Left hindlimb (tissue), 1 donor: ENCODE data around the gene ZRSR2.

Experiments
- DNase-seq: peaks from one replicate; pipeline ENCODE4 v3.0.0-alpha.2; 2018

The ZRSR2 gene

GRCh38 chrX:15853586-15854079 lies 63.3 kb downstream of the ZRSR2 start:
- no peak for DNase-seq

DNA sequence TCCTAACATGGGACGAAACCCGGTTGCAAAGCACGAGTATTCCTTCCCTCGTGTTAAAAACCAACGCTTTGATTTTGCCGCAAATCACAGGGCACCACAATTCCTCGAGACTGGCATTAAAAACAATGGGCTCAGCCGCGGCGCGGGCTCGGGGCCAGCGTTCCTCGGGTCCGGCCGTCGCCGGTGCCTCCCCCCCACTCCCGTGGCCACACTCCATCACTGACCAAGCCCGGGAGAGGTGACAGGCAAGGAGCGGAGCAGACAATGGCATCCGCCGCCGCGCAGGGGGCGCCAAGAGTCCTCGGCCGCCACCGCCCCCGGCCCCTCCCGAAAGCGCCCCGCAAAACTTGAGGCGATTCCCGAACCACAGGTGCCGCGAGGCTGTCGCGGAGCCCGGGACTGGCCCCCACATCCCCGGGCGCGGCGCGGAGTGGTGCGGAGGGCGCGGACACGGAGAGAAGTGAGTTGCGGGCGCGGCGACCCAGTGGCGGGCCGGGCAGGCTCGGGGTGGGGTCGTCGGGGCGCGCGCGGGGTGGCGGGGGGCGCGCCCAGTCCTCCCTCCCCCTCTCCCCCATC lies 63.9 kb downstream of the ZRSR2 start:
- peak; percentile 59 for DNase-seq

DNA sequence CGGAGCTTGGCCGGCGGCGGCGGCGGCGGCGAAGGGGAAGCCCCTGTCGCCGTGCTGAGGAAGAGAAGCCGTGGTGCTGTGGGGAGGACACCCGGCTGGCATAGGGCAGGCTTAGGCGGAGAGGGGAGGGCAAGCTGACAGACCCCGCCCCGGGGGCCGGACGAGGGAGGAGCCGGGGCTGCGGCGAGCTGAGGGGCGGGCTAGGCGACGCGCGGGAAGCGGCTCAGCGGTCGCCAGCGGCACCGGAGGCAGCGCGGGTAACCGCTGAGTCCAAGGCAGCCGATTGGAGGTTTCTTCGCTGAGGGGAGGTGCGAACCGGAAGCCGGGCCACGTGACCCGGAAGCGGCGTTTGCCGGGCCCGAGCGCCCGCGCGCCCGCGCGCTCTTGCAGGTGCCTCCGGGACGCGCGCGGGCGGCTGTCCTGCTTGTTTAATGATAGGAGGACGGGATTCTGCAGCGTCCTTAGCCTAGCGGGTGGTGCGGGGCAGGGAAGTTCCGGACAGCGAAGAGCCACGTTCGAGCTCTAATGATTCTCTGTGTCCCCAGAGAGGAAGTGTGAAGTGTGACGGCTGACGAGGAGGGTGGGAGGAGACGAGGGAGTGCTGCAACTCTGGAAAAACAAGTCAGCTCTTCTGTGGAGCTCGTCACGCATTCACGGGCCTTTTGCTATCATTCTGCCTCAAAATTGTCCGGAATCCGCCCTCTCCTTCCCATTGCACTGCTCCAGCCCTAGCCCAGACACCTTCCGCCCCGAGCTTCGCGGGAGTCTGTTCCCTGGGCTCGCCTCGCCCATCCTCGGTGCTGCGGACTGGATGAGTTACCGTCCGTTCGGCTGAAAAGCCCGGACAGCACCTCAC lies 64.7 kb downstream of the ZRSR2 start, which contains the start of gene AP1S2:
TSS of gene AP1S2 (minus strand) at position 102 of the 856 bp plus-strand sequence. CDS start 2,289 bp downstream, outside the sequence.
- peak; percentile 94 for DNase-seq

DNA sequence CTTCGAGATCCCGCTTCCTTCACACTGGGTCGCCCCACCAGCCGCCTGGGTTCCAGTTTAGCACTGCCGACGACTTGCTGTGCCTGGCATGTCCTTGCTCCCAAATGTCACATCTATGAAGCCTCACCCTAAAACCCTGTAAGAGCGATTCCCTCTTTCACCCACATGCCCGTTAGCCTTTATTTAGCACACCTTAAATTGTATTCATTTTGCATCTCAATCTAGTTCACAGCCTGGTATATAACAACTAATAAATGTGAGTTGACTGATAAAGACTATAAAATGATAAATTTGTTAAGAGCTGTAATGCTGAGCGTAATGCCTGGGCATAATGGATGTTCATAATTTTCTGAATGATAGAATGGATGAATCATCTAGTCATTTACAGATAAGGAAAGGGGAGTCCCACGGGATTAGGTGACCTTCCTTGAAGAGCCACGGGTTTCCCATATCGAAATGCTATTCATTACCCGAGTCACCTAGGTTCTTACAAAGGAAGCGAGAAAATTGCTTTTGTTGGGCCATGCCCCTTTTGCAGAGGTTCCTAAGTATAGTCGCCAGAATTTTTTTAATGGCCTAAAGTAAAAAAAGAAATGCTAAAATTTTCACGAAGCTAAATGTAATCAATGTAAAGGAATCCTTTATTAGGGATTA lies 65.4 kb downstream of the ZRSR2 start:
- DNase-seq = no peak

GRCh38 chrX:15856222-15856587 lies 65.9 kb downstream of the ZRSR2 start:
- DNase-seq = no peak

- no peak for DNase-seq
These were observed 66.4 kb downstream of the ZRSR2 start for GRCh38 chrX:15856636-15857035.

DNA sequence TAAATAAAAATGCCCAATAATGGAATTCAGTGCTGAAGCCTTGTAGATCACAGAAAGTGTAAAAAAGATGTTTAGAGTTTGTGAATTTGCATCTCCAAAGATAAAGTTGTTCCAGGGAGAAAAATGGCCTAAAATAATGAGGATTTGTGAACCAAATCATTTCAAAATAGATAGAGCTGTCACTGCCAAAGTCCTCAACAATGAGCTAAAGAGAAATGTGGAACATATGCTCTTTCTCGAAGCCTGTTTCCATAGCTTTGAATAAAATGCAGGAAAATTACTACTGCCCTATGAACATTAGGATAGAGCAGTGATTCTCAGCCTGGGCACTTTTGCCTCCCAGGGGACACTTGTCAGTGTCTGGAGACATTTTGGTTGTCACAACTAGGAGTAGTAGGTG lies 67.8 kb downstream of the ZRSR2 start:
- DNase-seq = no peak

DNA sequence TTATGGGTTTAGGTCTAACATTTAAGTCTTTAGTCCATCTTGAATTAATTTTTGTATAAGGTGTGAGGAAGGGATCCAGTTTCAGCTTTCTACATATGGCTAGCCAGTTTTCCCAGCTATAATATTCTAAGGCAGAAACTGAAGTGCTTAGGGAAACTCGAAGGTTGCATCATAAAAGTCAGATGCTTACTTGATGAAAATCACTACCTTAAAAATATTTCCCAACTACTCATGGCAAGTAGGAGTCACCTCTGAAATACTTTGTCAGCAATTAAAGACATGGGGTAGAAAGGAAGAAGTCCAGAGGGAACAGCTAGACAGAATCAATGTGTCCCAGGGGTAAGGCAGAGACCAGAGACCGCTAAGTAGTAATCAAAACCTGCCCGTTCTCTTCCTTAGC lies 70.6 kb downstream of the ZRSR2 start:
- no peak for DNase-seq

DNA sequence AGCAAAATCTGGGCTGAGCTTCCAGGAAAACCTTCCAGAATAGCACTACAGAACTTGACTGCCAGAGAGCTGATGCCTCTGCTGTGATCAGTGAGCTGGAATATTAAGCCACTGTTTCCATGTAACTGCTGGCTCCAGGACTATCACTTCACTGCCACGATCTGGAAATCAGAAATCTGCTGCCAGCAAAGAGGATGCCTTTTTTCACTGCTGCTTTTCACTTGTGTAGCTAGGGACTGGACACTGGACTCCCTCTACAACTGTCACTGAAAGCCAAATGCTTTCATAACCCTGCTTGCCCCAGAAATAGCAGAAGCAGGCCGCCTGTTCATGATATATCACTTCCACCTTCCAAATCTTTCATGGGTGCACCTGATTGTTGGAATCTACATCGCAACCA lies 73.7 kb downstream of the ZRSR2 start:
- DNase-seq = no peak

DNA sequence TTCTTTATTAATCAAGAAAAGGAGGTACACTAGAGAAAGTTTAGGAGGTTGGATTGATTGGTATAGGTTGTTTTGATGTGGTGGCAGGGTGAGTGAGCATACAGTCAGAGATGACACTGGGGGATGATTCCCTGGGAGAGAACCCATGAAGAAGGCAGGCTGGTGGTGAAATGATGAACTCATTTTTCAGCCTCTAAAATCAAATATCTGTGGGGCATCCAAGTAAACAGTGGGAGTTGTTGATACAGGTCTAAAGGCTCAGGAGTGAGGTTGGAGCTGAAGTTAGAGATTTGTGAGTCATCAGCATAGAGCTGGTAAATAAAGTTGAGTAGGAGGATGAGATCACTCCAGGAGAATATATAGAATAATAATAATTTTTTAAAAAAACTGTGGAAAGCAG lies 74.3 kb downstream of the ZRSR2 start:
- no peak for DNase-seq

- no peak for DNase-seq
These were observed 75.9 kb downstream of the ZRSR2 start for GRCh38 chrX:15866147-15866546.

DNA sequence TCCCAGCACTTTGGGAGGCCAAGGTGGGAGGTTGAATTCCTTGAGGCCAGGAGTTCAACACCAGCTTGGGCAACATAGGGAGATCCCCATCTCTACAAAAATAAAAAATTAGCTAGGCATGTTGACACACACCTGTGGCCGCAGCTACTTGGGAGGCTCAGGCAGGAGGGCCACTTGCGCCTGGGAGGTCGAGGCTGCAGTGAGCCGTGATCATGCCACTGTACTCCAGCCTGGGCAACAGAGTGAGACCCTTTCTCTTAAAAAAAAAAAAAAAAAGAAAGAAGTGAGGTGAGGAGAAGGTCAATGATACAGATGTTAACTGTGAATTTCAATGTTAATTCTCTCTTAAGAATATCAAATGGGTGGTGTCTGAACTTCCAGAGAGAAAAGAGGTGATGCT lies 79.4 kb downstream of the ZRSR2 start:
- no peak for DNase-seq

DNA sequence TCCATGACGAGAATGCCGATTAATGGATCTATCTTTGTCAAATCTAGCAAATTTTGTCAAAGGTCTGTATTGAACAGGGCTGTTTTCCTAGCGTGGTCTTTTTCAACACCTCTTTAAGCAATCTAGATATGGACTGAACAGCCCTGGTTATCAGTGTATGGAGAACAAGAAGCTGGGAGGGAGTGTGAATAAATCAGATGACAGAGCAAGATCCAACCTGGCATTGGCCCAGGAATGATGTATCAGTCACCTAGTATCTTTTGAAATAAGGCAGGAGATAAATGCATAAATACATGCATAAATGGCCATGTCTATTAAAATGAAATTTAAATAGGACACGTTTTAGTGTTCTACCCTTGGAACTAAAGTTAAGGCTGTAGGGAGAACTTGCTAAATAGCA lies 80.0 kb downstream of the ZRSR2 start:
- no peak for DNase-seq
